PC-9 (cell line): ENCODE measurements around the gene POLR2F. TPM values are rescaled to one million over a fixed set of nuclear protein-coding genes. Genes with fewer than 3 reads are reported as not detected.

Experiments
- BruUV-seq: library from RNA; stranded (reverse); fragments of 400-500 nt; replicated peaks from 2 replicates; lab custom pipeline; 2021; lab: Mats Ljungman, UMichigan
- CTCF ChIA-PET: fragments of 300-600 bp; sonication (Branson Sonifier 250); formaldehyde crosslinking; loops from one replicate; lab custom pipeline; 2022; ENCODE audit warnings: antibody characterized with exemption; lab: Charles Lee
- POLR2A ChIA-PET: fragments of 300-600 bp; sonication (Branson Sonifier 250); formaldehyde crosslinking; loops from one replicate; lab custom pipeline; 2022; ENCODE audit warnings: antibody characterized with exemption; ENCODE audit not compliant: unreplicated experiment; lab: Charles Lee
- DNase-seq, 2 experiments: peaks; one replicate each; pipeline versions ENCODE4 v3.0.0 to v3.0.0-alpha.2; 2015 to 2022; ENCODE audit warnings: mixed read lengths in 1 of 2
- H2AFZ ChIP-seq: fragments of 200-600 bp; sonication (generic); 2 replicates; pipeline ENCODE4 v1.8.1; 2017; ENCODE audit warnings: antibody characterized with exemption
- H3F3A ChIP-seq: fragments of 200-600 bp; sonication (generic); 2 replicates; pipeline ENCODE4 v1.8.1; 2017; ENCODE audit warnings: antibody characterized with exemption, mild to moderate bottlenecking, low read depth; ENCODE audit not compliant: insufficient read depth
- H3K27ac ChIP-seq: fragments of 200-600 bp; sonication (generic); 2 replicates; pipeline ENCODE4 v1.6.1; 2016; ENCODE audit warnings: mixed run types
- H3K27me3 ChIP-seq: fragments of 200-600 bp; sonication (generic); 2 replicates; pipeline ENCODE4 v1.6.1; 2016; ENCODE audit warnings: low read depth, mixed run types; ENCODE audit not compliant: insufficient read depth
- H3K36me3 ChIP-seq: fragments of 200-600 bp; sonication (generic); 2 replicates; pipeline ENCODE4 v1.6.1; 2016; ENCODE audit warnings: low read depth, mixed run types
- H3K4me1 ChIP-seq: fragments of 200-600 bp; sonication (generic); replicated peaks from 2 replicates; pipeline ENCODE4 v1.6.1; 2016; ENCODE audit warnings: mixed run types; ENCODE audit not compliant: insufficient read depth
- H3K4me2 ChIP-seq: fragments of 200-600 bp; sonication (generic); 2 replicates; pipeline ENCODE4 v1.6.1; 2017; ENCODE audit warnings: mixed run types
- H3K4me3 ChIP-seq: fragments of 200-600 bp; sonication (generic); 2 replicates; pipeline ENCODE4 v1.6.1; 2016; ENCODE audit warnings: mixed run types
- H3K79me2 ChIP-seq: fragments of 200-600 bp; sonication (generic); 2 replicates; pipeline ENCODE4 v1.6.1; 2017; ENCODE audit warnings: low read depth, mixed run types
- H3K9me2 ChIP-seq: fragments of 200-600 bp; sonication (generic); 2 replicates; pipeline ENCODE4 v1.8.1; 2017; ENCODE audit warnings: mild to moderate bottlenecking; ENCODE audit not compliant: insufficient read depth
- H3K9me3 ChIP-seq: fragments of 200-600 bp; sonication (generic); 2 replicates; pipeline ENCODE4 v1.8.1; 2016; ENCODE audit warnings: low read depth; ENCODE audit not compliant: insufficient read depth
- H4K20me1 ChIP-seq: fragments of 200-600 bp; sonication (generic); 2 replicates; pipeline ENCODE4 v1.8.1; 2017; ENCODE audit not compliant: insufficient read depth
- EZH2 ChIP-seq: fragments of 200-600 bp; sonication (generic); IDR thresholded peaks from 2 replicates; pipeline ENCODE4 v1.8.0; 2017; ENCODE audit warnings: antibody characterized with exemption, low read depth
- intact Hi-C: fragments of 100-400 bp; cut with micrococcal nuclease; formaldehyde crosslinking; loops from one replicate; pipeline ENCODE4 v1.10.0; 2022; ENCODE audit not compliant: unreplicated experiment
- total RNA-seq: library from RNA; stranded (reverse); gene quantifications from 2 replicates; pipeline ENCODE4 v1.2.3, GENCODE V29; 2021
- TF ChIP-seq, protein P1 (sequence below): fragments of 200-600 bp; sonication (generic); conservative IDR thresholded peaks from 2 replicates; pipeline ENCODE4 v1.6.1; 2017; ENCODE audit warnings: mixed run types, antibody characterized with exemption, mild to moderate bottlenecking, moderate library complexity

Gene POLR2F
- total RNA-seq, 1 experiment from 2014 or later: 180 TPM

DNA sequence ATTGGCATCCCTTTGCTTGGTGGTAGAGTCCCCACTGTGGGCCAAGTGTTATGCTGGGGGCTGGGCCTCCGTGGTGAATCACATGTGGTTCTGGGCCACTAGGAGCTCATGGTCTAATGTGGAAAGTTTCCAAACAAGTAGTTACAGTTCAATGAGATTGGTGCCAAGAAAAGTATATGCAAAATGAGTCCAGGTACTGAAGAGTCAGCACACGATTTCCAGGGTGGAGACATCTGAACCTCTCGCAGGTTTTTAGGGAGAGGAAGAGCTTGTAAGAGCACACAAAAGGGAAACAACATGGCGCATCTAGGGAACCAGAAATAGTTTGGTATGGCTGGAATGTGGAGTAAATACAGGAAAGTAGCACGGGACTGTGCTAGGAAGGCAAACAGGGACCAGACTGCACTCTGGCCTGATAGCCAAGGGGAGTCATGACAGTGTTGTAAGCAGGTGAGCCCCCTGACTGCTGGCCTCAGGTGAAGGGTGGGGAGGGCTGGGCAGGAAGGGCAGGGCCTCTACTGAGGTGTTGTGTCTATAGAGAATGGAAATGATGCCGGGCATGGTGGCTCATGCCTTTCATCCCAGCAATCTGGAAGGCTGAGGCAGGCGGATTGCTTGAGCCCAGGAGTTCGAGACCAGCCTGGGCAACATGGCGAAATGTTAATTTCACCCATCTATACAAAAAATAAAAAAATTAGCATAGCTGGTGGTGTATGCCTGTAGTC lies 12.6 kb downstream of the POLR2F start:
- intact Hi-C loops: loop anchor here (1.0 to 10.0 kb wide), 5 partner anchors 31 to 431 kb away; partner anchors contain the start of gene GGA1
- DNase-seq: no peak
- POLR2A ChIA-PET: interaction anchor here (0.7 kb wide), 1 partner anchor 19 kb away, joined by 3 read pairs; no protein-coding TSS in a partner anchor

DNA sequence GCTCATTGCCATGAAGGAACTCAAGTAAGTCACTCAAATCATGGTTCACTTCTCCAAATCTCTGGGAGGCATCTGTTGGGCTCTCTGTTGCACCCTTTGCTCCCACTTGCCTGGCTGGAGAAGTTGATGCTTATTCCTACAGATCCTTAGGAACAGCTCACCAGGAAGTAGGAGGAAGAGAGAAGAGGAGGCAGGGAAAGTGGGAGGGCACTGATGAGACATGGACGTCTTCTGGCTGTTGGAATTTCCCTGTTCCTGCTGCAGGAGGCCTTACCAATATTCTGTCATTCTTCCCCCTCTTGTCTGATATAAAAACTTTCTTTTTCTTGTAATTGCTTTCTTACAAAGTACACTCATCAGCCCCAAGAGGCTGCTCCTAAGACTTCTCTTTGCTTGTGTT lies 13.6 kb downstream of the POLR2F start:
- no peak overlapping the region for H3K4me3 ChIP-seq
- DNase-seq: no peak
- no peaks in the 10 kb centered on the region for H3K4me1 ChIP-seq
- peaks cover 13% of the 10 kb centered on the region for H3K79me2 ChIP-seq
- TF ChIP-seq, protein P1, sequence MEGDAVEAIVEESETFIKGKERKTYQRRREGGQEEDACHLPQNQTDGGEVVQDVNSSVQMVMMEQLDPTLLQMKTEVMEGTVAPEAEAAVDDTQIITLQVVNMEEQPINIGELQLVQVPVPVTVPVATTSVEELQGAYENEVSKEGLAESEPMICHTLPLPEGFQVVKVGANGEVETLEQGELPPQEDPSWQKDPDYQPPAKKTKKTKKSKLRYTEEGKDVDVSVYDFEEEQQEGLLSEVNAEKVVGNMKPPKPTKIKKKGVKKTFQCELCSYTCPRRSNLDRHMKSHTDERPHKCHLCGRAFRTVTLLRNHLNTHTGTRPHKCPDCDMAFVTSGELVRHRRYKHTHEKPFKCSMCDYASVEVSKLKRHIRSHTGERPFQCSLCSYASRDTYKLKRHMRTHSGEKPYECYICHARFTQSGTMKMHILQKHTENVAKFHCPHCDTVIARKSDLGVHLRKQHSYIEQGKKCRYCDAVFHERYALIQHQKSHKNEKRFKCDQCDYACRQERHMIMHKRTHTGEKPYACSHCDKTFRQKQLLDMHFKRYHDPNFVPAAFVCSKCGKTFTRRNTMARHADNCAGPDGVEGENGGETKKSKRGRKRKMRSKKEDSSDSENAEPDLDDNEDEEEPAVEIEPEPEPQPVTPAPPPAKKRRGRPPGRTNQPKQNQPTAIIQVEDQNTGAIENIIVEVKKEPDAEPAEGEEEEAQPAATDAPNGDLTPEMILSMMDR: no peak
- no peak for TF ChIP-seq EZH2
- peaks cover 23% of the 10 kb centered on the region for H3F3A ChIP-seq
- H3K27ac ChIP-seq: no peak overlapping the region
- no peaks in the 10 kb centered on the region for H3K9me2 ChIP-seq
- no peak overlapping the region for H3K4me2 ChIP-seq
- ChIA-PET POLR2A (interaction anchor here (0.5 kb wide), 1 partner anchor 123 kb away, joined by 9 read pairs; the partner anchor contains the start of gene ANKRD54), CTCF (interaction anchor here (1.6 kb wide), 1 partner anchor 80 kb away, joined by 5 read pairs; no protein-coding TSS in a partner anchor)
- peaks cover 18% of the 10 kb centered on the region for H4K20me1 ChIP-seq
- H3K9me3 ChIP-seq: no peaks in the 10 kb centered on the region
- no TSS peak for BruUV-seq
- intact Hi-C loops: loop anchor here (10.0 kb wide), 2 partner anchors 362 to 432 kb away; partner anchors contain the start of gene GGA1
- no peaks in the 10 kb centered on the region for H3K27me3 ChIP-seq
- peaks cover 31% of the 10 kb centered on the region; the same call in 1 of the 2 replicates for H3K36me3 ChIP-seq
- no peak overlapping the region for H2AFZ ChIP-seq

More for the DNA sequence above, 12.6 kb downstream of the POLR2F start:
- H2AFZ ChIP-seq: no peak overlapping the region
- peaks cover 23% of the 10 kb centered on the region for H3F3A ChIP-seq
- no peaks in the 10 kb centered on the region for H3K27me3 ChIP-seq
- no peaks in the 10 kb centered on the region for H3K9me3 ChIP-seq
- no TSS peak for BruUV-seq
- H3K4me1 ChIP-seq: no peaks in the 10 kb centered on the region
- peaks cover 41% of the 10 kb centered on the region for H3K36me3 ChIP-seq
- H3K79me2 ChIP-seq: peaks cover 13% of the 10 kb centered on the region
- H3K4me3 ChIP-seq: no peak overlapping the region
- no peak overlapping the region for H3K27ac ChIP-seq
- H3K9me2 ChIP-seq: no peaks in the 10 kb centered on the region
- CTCF ChIA-PET: interaction anchor here (0.7 to 2.1 kb wide), 6 partner anchors 12 to 360 kb away, joined by 3 to 9 read pairs (median 4); partner anchors contain the start of genes C22orf23 and POLR2F
- peaks cover 18% of the 10 kb centered on the region for H4K20me1 ChIP-seq
- no peak for TF ChIP-seq EZH2
- TF ChIP-seq, protein P1: no peak
- H3K4me2 ChIP-seq: no peak overlapping the region

DNA sequence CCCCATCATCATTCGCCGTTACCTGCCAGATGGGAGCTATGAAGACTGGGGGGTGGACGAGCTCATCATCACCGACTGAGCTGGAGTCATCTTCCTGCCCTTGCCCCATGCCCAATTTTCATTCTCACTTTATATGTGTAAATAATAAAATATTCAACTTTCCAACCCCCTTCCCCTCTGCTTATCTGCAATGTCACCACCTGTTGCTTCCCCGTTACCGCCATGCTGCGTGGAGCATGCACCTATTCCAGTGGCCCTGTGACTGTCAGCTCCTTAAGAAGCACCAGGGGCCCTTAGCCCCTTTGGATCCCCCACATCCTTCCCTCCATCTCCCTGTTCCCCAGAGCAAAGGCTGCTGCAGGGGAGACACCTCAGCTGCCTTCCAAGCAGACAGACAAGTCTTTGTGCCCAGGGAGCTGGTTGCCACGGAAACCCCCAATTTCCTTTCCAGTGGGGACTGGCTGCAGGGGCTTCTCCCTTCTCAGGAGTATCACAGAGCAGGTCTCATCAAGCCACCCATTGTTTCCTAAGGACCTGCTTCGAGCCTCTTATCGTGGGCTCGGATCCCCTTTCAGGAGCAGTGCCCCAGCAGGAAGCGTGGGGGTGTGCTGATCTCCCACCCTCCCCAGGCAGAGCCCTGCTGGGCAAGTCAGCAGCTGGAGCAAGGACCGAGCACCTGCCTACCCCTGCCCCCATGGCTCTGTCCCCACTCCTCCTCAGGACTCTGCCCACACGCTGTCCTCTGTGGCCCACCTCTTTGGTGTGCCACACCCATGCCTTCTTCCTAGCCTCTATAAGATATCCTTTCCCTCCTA lies 14.3 kb downstream of the POLR2F start:
- peaks cover 18% of the 10 kb centered on the region for H4K20me1 ChIP-seq

More for the DNA sequence above, 14.3 kb downstream of the POLR2F start:
- H3K9me2 ChIP-seq: no peaks in the 10 kb centered on the region
- H2AFZ ChIP-seq: no peak overlapping the region
- CTCF ChIA-PET: interaction anchor here (1.6 kb wide), 1 partner anchor 81 kb away, joined by 5 read pairs; no protein-coding TSS in a partner anchor
- no peaks in the 10 kb centered on the region for H3K9me3 ChIP-seq
- POLR2A ChIA-PET: interaction anchor here (0.5 kb wide), 1 partner anchor 124 kb away, joined by 9 read pairs; the partner anchor contains the start of gene ANKRD54
- BruUV-seq: no TSS peak
- H3K4me3 ChIP-seq: no peak overlapping the region
- H3K4me2 ChIP-seq: no peak overlapping the region
- DNase-seq: no peak
- peaks cover 21% of the 10 kb centered on the region for H3F3A ChIP-seq
- TF ChIP-seq EZH2: no peak
- TF ChIP-seq, protein P1: no peak
- no peaks in the 10 kb centered on the region for H3K27me3 ChIP-seq
- H3K36me3 ChIP-seq: peaks cover 29% of the 10 kb centered on the region; the same call in 1 of the 2 replicates
- peaks cover 13% of the 10 kb centered on the region for H3K79me2 ChIP-seq
- intact Hi-C loops: loop anchor here (10.0 kb wide), 2 partner anchors 363 to 433 kb away; partner anchors contain the start of gene GGA1
- no peaks in the 10 kb centered on the region for H3K4me1 ChIP-seq
- no peak overlapping the region for H3K27ac ChIP-seq
